Neural crest cell (in vitro differentiated cells): ENCODE measurements around the gene TSLP. TPM values are rescaled to one million over a fixed set of nuclear protein-coding genes. Genes with fewer than 3 reads are reported as not detected.

Experiments
- DNase-seq: peaks from one replicate; pipeline ENCODE4 v3.0.0; 2021; ENCODE audit warnings: low read depth, mixed read lengths, low spot score
- H3K27ac Mint-ChIP-seq: one replicate; pipeline ENCODE4 v1.8.0; 2021; ENCODE audit warnings: mild to moderate bottlenecking, mixed read lengths; ENCODE audit not compliant: unreplicated experiment
- H3K27me3 Mint-ChIP-seq: 2 replicates; pipeline ENCODE4 v1.8.0; 2021; ENCODE audit warnings: low read depth, mild to moderate bottlenecking, mixed read lengths
- H3K36me3 Mint-ChIP-seq: 2 replicates; pipeline ENCODE4 v1.8.0; 2021; ENCODE audit warnings: low read depth, mild to moderate bottlenecking, mixed read lengths
- H3K4me1 Mint-ChIP-seq: 2 replicates; pipeline ENCODE4 v1.8.0; 2021; ENCODE audit warnings: mixed read lengths
- H3K4me3 Mint-ChIP-seq: one replicate; pipeline ENCODE4 v1.8.0; 2021; ENCODE audit warnings: mild to moderate bottlenecking, mixed read lengths
- H3K9me3 Mint-ChIP-seq: 2 replicates; pipeline ENCODE4 v1.8.0; 2021; ENCODE audit warnings: mixed read lengths
- CTCF ChIP-seq: fragments of 200-600 bp; sonication (generic); conservative IDR thresholded peaks from 2 replicates; pipeline ENCODE4 v1.5.0; 2021; ENCODE audit warnings: antibody characterized with exemption, mild to moderate bottlenecking
- total RNA-seq: library from RNA; stranded (reverse); gene quantifications from 2 replicates; pipeline ENCODE4 v1.2.1, GENCODE V29; 2021

Gene TSLP
- total RNA-seq, 1 donor from 2014 or later, result not detected

GRCh38 chr5:111113678-111114077 lies 42.2 kb downstream of the TSLP start:
- TF ChIP-seq CTCF, result no peak
- Mint-ChIP-seq H3K4me1 (no peaks in the 10 kb centered on the region), H3K4me3 (no peak overlapping the region), H3K9me3 (no peaks in the 10 kb centered on the region), H3K36me3 (peaks cover 3% of the 10 kb centered on the region), H3K27ac (no peak overlapping the region), H3K27me3 (no peaks in the 10 kb centered on the region)
- DNase-seq, result no peak

GRCh38 chr5:111115229-111115628 lies 43.7 kb downstream of the TSLP start:
- no peaks in the 10 kb centered on the region for H3K4me1 Mint-ChIP-seq
- H3K27me3 Mint-ChIP-seq, result no peaks in the 10 kb centered on the region
- no peaks in the 10 kb centered on the region for H3K9me3 Mint-ChIP-seq
- TF ChIP-seq CTCF, result no peak
- DNase-seq, result no peak
- peaks cover 3% of the 10 kb centered on the region for H3K36me3 Mint-ChIP-seq
- H3K4me3 Mint-ChIP-seq, result no peak overlapping the region
- H3K27ac Mint-ChIP-seq, result no peak overlapping the region

- no peaks in the 10 kb centered on the region for H3K9me3 Mint-ChIP-seq
- no peak for TF ChIP-seq CTCF
Measured at GRCh38 chr5:111116550-111116949, 45.0 kb downstream of the TSLP start.

GRCh38 chr5:111117136-111117535 lies 45.6 kb downstream of the TSLP start:
- H3K4me1 Mint-ChIP-seq, result no peaks in the 10 kb centered on the region
- no peaks in the 10 kb centered on the region for H3K9me3 Mint-ChIP-seq
- peaks cover 8% of the 10 kb centered on the region for H3K36me3 Mint-ChIP-seq
- DNase-seq, result no peak
- H3K4me3 Mint-ChIP-seq, result no peak overlapping the region
- no peak for TF ChIP-seq CTCF
- H3K27me3 Mint-ChIP-seq, result no peaks in the 10 kb centered on the region
- no peak overlapping the region for H3K27ac Mint-ChIP-seq

More at GRCh38 chr5:111116550-111116949, 45.0 kb downstream of the TSLP start:
- H3K4me3 Mint-ChIP-seq, result no peak overlapping the region
- H3K36me3 Mint-ChIP-seq, result peaks cover 5% of the 10 kb centered on the region
- no peak overlapping the region for H3K27ac Mint-ChIP-seq
- DNase-seq, result no peak
- H3K4me1 Mint-ChIP-seq, result no peaks in the 10 kb centered on the region
- H3K27me3 Mint-ChIP-seq, result no peaks in the 10 kb centered on the region

GRCh38 chr5:111119221-111119620 lies 47.7 kb downstream of the TSLP start:
- peaks cover 9% of the 10 kb centered on the region for H3K36me3 Mint-ChIP-seq

More at GRCh38 chr5:111119221-111119620, 47.7 kb downstream of the TSLP start:
- Mint-ChIP-seq H3K27ac (no peak overlapping the region), H3K4me1 (no peaks in the 10 kb centered on the region), H3K27me3 (no peaks in the 10 kb centered on the region), H3K4me3 (no peak overlapping the region), H3K9me3 (no peaks in the 10 kb centered on the region)
- TF ChIP-seq CTCF, result no peak
- DNase-seq, result no peak
